C1 segment of cervical spinal cord (tissue), 14 donors: ENCODE measurements around the gene SGPP1.
"Not testable (repeated sequence)": the region's sequence is repeated elsewhere in the genome, so short reads cannot be mapped to it uniquely, and the experiment has no call there.

ENCODE experiments used
- DNase-seq, 14 donors: peaks; one replicate each; lab custom pipeline; 2025; lab: John Stamatoyannopoulos, UW

Gene SGPP1

GRCh38 chr14:63727231-63727735 is 582 bp downstream of the SGPP1 start:
- peak in 12 of 14 donors; percentile 36 to 80 (median 63) for DNase-seq

GRCh38 chr14:63726499-63726898 is 1.4 kb downstream of the SGPP1 start:
- no peak for DNase-seq

GRCh38 chr14:63725786-63726460 is 1.9 kb downstream of the SGPP1 start:
- peak in 1 of 14 donors; percentile 14 for DNase-seq

GRCh38 chr14:63717702-63718101 is 10.2 kb downstream of the SGPP1 start:
- DNase-seq = no peak

GRCh38 chr14:63715360-63715759 is 12.5 kb downstream of the SGPP1 start:
- DNase-seq = no peak

GRCh38 chr14:63713764-63714163 is 14.1 kb downstream of the SGPP1 start:
- DNase-seq = no peak

- DNase-seq = no peak
These were observed 14.8 kb downstream of the SGPP1 start for GRCh38 chr14:63713058-63713457.

- DNase-seq = no peak
These were observed 15.7 kb downstream of the SGPP1 start for GRCh38 chr14:63712123-63712522.

GRCh38 chr14:63710497-63710896 is 17.4 kb downstream of the SGPP1 start:
- DNase-seq = no peak

- no peak for DNase-seq
These were observed 18.3 kb downstream of the SGPP1 start for GRCh38 chr14:63709589-63709988.

- no peak for DNase-seq
These were observed 20.6 kb downstream of the SGPP1 start for GRCh38 chr14:63707216-63707615.

- no peak for DNase-seq
These were observed 22.2 kb downstream of the SGPP1 start for GRCh38 chr14:63705561-63706070.

- not testable (repeated sequence) for DNase-seq
These were observed 25.3 kb downstream of the SGPP1 start for GRCh38 chr14:63702530-63702929.

- no peak for DNase-seq
These were observed 26.1 kb downstream of the SGPP1 start for GRCh38 chr14:63701606-63702299.

- DNase-seq = no peak
These were observed 35.4 kb downstream of the SGPP1 start for GRCh38 chr14:63692310-63693020.

- DNase-seq = no peak
These were observed 38.7 kb downstream of the SGPP1 start for GRCh38 chr14:63689132-63689531.

GRCh38 chr14:63686926-63687325 is 40.9 kb downstream of the SGPP1 start:
- DNase-seq = no peak

GRCh38 chr14:63685401-63685800 is 42.5 kb downstream of the SGPP1 start:
- no peak for DNase-seq

- no peak for DNase-seq
These were observed 44.9 kb downstream of the SGPP1 start for GRCh38 chr14:63682727-63683593.

- DNase-seq = no peak
These were observed 49.3 kb downstream of the SGPP1 start for GRCh38 chr14:63678536-63678935.

- DNase-seq = no peak
These were observed 49.9 kb downstream of the SGPP1 start for GRCh38 chr14:63677891-63678379.
